H1 (cell line): ENCODE data around the gene STAT4. TPM values are rescaled to one million over a fixed set of nuclear protein-coding genes. Genes with fewer than 3 reads are reported as not detected.

Experiments
- EP300 ChIP-seq, 2 experiments: IDR thresholded peaks; 1 replicate in 1 of 2; 2 replicates in 1 of 2; pipeline ENCODE4 v1.6.1; 2011 to 2012; ENCODE audit warnings: low read depth in 2 of 2, low read length in 2 of 2, mild to moderate bottlenecking in 2 of 2, borderline replicate concordance in 1 of 2, inconsistent platforms in 1 of 2, moderate library complexity in 1 of 2
- HDAC6 ChIP-seq: IDR thresholded peaks from one replicate; pipeline ENCODE4 v1.7.1; 2012; ENCODE audit warnings: low read depth, mild to moderate bottlenecking, inconsistent platforms, low read length, moderate library complexity
- KDM1A ChIP-seq: fragments of 200-600, 300-600 bp; sonication (generic); IDR thresholded peaks from 2 replicates; pipeline ENCODE4 v1.7.1; 2016; ENCODE audit warnings: mild to moderate bottlenecking, low read length, borderline replicate concordance
- RBBP5 ChIP-seq: IDR thresholded peaks from 2 replicates; pipeline ENCODE4 v1.7.1; 2012; ENCODE audit warnings: low read depth, mild to moderate bottlenecking, inconsistent platforms, low read length, moderate library complexity, borderline replicate concordance
- SIRT6 ChIP-seq: IDR thresholded peaks from one replicate; pipeline ENCODE4 v1.7.1; 2012; ENCODE audit warnings: low read length, inconsistent platforms
- SUZ12 ChIP-seq: fragments of 200-600 bp; sonication (generic); IDR thresholded peaks from 2 replicates; pipeline ENCODE4 v1.6.1; 2012; ENCODE audit warnings: mild to moderate bottlenecking, inconsistent platforms, low read length, moderate library complexity, mixed read lengths
- TBP ChIP-seq: IDR thresholded peaks from 2 replicates; pipeline ENCODE4 v1.6.1; 2011; ENCODE audit warnings: low read depth, low read length, improper control_type of control experiment
- polyA plus RNA-seq, 7 experiments: library from polyadenylated mRNA; depleted of rRNA in 3 of 7; stranded (reverse) in 5 of 7; unstranded in 2 of 7; fragments of >200 nt in 5 of 7; fragments of 200-250 nt in 2 of 7; gene quantifications; 1 replicate in 5 of 7; 2 replicates in 1 of 7; 4 replicates in 1 of 7; pipeline versions ENCODE4 v1.2.1 to v1.2.3, GENCODE V29; 2011 to 2013; ENCODE audit warnings: missing spikeins in 2 of 7, mixed read lengths in 2 of 7
- total RNA-seq: library from RNA; stranded (reverse); fragmentation: NEBNext Ultra II Directional; extraction: Animal tissue kit (Norgen Biotek cat#: 25700); gene quantifications from 2 replicates; pipeline ENCODE4 v1.2.1, GENCODE V29; 2021
- TF ChIP-seq, protein P1 (sequence below): fragments of 300-600 bp; sonication (generic); IDR thresholded peaks from 2 replicates; pipeline ENCODE4 v1.7.1; 2012; ENCODE audit warnings: low read length, moderate library complexity, mild to moderate bottlenecking, inconsistent platforms; ENCODE audit not compliant: insufficient replicate concordance

STAT4 gene
- total and polyA plus RNA-seq, 2 of the 8 experiments (the other 6 are each of a cell fraction or from before 2014, with no cell fraction given), result 0.36 to 0.63 TPM

DNA sequence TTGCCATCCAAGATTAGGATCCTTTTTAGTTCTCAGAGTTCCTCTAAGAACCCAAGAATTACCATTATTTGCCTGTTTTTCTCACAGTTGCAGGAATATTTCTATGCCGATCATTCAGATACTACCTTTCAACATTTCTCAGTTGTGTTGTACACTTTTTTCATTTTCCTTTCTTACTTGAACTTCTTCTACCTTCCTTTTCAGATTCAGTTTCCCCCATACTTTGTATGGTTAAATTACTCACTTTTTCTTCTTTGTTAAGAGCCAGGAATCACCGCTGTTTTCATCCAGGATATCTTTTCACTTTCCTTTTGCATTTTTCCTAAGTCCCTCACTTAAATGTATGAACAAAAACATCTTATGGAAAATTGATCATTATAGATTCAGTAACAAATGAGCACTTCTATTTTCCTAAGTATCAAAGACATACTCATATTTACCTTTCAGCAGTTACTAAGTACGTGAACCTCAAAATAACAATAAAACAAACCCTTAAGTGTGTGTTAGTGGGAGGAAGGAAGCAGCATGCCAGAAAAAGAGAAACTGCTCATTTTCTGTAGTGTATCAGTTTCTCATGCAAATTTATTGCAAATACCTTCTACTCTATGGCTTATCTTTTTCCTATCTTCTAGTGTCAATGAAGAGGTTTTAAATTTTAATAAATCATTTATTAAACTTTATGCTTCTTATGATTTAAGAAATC lies 72.5 kb downstream of the STAT4 start (continued):
- TF ChIP-seq, protein P1, sequence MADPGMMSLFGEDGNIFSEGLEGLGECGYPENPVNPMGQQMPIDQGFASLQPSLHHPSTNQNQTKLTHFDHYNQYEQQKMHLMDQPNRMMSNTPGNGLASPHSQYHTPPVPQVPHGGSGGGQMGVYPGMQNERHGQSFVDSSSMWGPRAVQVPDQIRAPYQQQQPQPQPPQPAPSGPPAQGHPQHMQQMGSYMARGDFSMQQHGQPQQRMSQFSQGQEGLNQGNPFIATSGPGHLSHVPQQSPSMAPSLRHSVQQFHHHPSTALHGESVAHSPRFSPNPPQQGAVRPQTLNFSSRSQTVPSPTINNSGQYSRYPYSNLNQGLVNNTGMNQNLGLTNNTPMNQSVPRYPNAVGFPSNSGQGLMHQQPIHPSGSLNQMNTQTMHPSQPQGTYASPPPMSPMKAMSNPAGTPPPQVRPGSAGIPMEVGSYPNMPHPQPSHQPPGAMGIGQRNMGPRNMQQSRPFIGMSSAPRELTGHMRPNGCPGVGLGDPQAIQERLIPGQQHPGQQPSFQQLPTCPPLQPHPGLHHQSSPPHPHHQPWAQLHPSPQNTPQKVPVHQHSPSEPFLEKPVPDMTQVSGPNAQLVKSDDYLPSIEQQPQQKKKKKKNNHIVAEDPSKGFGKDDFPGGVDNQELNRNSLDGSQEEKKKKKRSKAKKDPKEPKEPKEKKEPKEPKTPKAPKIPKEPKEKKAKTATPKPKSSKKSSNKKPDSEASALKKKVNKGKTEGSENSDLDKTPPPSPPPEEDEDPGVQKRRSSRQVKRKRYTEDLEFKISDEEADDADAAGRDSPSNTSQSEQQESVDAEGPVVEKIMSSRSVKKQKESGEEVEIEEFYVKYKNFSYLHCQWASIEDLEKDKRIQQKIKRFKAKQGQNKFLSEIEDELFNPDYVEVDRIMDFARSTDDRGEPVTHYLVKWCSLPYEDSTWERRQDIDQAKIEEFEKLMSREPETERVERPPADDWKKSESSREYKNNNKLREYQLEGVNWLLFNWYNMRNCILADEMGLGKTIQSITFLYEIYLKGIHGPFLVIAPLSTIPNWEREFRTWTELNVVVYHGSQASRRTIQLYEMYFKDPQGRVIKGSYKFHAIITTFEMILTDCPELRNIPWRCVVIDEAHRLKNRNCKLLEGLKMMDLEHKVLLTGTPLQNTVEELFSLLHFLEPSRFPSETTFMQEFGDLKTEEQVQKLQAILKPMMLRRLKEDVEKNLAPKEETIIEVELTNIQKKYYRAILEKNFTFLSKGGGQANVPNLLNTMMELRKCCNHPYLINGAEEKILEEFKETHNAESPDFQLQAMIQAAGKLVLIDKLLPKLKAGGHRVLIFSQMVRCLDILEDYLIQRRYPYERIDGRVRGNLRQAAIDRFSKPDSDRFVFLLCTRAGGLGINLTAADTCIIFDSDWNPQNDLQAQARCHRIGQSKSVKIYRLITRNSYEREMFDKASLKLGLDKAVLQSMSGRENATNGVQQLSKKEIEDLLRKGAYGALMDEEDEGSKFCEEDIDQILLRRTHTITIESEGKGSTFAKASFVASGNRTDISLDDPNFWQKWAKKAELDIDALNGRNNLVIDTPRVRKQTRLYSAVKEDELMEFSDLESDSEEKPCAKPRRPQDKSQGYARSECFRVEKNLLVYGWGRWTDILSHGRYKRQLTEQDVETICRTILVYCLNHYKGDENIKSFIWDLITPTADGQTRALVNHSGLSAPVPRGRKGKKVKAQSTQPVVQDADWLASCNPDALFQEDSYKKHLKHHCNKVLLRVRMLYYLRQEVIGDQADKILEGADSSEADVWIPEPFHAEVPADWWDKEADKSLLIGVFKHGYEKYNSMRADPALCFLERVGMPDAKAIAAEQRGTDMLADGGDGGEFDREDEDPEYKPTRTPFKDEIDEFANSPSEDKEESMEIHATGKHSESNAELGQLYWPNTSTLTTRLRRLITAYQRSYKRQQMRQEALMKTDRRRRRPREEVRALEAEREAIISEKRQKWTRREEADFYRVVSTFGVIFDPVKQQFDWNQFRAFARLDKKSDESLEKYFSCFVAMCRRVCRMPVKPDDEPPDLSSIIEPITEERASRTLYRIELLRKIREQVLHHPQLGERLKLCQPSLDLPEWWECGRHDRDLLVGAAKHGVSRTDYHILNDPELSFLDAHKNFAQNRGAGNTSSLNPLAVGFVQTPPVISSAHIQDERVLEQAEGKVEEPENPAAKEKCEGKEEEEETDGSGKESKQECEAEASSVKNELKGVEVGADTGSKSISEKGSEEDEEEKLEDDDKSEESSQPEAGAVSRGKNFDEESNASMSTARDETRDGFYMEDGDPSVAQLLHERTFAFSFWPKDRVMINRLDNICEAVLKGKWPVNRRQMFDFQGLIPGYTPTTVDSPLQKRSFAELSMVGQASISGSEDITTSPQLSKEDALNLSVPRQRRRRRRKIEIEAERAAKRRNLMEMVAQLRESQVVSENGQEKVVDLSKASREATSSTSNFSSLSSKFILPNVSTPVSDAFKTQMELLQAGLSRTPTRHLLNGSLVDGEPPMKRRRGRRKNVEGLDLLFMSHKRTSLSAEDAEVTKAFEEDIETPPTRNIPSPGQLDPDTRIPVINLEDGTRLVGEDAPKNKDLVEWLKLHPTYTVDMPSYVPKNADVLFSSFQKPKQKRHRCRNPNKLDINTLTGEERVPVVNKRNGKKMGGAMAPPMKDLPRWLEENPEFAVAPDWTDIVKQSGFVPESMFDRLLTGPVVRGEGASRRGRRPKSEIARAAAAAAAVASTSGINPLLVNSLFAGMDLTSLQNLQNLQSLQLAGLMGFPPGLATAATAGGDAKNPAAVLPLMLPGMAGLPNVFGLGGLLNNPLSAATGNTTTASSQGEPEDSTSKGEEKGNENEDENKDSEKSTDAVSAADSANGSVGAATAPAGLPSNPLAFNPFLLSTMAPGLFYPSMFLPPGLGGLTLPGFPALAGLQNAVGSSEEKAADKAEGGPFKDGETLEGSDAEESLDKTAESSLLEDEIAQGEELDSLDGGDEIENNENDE, result no peak
- TF ChIP-seq SUZ12, result no peak
- no peak for TF ChIP-seq HDAC6
- no peak for TF ChIP-seq TBP
- TF ChIP-seq KDM1A, result no peak
- no peak for TF ChIP-seq EP300 (IDR thresholded peaks at IDR 0.05; ENCODE audit: borderline replicate concordance in 1 of 2, low read depth in 2 of 2, low read length in 2 of 2)
- no peak for TF ChIP-seq SIRT6
- no peak for TF ChIP-seq RBBP5
